ENCODE measurements around the gene KIF1A. TPM values are rescaled to one million over a fixed set of nuclear protein-coding genes. Genes with fewer than 3 reads are reported as not detected.

KIF1A gene, protein sequence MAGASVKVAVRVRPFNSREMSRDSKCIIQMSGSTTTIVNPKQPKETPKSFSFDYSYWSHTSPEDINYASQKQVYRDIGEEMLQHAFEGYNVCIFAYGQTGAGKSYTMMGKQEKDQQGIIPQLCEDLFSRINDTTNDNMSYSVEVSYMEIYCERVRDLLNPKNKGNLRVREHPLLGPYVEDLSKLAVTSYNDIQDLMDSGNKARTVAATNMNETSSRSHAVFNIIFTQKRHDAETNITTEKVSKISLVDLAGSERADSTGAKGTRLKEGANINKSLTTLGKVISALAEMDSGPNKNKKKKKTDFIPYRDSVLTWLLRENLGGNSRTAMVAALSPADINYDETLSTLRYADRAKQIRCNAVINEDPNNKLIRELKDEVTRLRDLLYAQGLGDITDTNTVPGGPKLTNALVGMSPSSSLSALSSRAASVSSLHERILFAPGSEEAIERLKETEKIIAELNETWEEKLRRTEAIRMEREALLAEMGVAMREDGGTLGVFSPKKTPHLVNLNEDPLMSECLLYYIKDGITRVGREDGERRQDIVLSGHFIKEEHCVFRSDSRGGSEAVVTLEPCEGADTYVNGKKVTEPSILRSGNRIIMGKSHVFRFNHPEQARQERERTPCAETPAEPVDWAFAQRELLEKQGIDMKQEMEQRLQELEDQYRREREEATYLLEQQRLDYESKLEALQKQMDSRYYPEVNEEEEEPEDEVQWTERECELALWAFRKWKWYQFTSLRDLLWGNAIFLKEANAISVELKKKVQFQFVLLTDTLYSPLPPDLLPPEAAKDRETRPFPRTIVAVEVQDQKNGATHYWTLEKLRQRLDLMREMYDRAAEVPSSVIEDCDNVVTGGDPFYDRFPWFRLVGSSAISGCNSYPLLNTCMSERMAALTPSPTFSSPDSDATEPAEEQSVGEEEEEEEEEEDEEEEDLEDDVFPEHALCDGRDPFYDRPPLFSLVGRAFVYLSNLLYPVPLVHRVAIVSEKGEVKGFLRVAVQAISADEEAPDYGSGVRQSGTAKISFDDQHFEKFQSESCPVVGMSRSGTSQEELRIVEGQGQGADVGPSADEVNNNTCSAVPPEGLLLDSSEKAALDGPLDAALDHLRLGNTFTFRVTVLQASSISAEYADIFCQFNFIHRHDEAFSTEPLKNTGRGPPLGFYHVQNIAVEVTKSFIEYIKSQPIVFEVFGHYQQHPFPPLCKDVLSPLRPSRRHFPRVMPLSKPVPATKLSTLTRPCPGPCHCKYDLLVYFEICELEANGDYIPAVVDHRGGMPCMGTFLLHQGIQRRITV (N-terminal part only)
- 0.12 TPM for total RNA-seq

- ATAC-seq, result no peak
These were observed at the start of gene KIF1A for GRCh38 chr2:240819858-240820606. Gene KIF1A (minus strand): TSS chr2:240820219. CDS start chr2:240797752, 22,467 bp downstream.

- ATAC-seq, result no peak
These were observed 49.3 kb upstream of the KIF1A start for GRCh38 chr2:240869109-240869955.

DNA sequence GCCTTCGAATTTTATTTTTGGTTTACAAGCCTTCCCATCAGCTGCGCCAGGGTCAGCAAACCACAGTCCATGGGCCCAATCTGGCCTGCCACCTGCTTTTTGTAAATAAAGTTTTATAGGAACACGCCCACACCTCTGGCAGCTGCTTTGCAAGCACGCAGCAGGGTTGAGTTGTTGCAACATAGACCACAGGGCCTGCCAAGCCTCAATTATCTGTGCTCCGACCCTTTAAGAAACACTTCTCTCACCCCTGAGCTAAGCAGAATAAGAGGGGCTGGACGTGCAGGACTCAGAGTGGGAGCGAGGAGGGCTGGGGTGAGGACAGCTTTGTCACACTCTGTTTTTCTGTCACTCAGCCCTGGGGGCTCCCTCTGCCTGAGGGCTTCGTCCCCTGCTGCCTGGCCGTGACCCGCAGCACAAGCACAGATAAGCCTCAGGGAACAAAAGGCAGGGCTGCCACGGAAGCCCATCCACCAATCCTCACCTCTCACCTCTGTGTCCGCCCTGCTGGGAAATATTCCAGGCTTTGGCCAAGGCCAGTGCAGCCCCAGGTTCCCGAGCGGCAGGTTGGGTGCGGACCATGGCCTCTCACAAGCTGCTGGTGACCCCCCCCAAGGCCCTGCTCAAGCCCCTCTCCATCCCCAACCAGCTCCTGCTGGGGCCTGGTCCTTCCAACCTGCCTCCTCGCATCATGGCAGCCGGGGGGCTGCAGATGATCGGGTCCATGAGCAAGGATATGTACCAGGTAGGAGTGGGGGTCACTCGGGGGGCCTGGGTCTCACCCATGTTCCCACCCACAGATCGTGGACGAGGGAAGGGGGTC is 48.5 kb upstream of the KIF1A start, which contains the start of gene AGXT:
AGXT (plus strand) TSS at position 539 of the 823 bp plus-strand sequence; CDS start at position 581, 42 bp downstream.
- no peak for ATAC-seq

- no peak for ATAC-seq
These were observed 45.4 kb upstream of the KIF1A start for GRCh38 chr2:240865391-240865790.

GRCh38 chr2:240864475-240864874 is 44.5 kb upstream of the KIF1A start:
- no peak for ATAC-seq

DNA sequence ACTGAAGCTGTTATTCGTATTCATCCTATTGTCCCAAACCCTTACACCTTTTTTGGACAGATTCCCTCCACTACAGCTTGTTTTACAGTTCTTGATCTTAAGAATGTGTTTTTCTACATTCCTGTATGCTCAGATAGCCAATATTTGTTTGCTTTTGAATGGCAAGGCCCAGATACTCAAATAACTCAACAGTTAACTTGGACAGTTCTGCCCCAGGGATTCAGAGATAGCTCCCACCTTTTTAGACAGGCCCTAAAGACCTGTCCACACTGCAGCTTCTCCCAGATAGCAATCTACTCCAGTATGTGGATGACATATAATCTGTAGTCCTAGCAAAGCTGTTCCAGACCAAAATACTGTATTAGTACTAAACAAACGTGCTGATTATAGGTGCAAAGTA is 41.5 kb upstream of the KIF1A start:
- ATAC-seq, result no peak

DNA sequence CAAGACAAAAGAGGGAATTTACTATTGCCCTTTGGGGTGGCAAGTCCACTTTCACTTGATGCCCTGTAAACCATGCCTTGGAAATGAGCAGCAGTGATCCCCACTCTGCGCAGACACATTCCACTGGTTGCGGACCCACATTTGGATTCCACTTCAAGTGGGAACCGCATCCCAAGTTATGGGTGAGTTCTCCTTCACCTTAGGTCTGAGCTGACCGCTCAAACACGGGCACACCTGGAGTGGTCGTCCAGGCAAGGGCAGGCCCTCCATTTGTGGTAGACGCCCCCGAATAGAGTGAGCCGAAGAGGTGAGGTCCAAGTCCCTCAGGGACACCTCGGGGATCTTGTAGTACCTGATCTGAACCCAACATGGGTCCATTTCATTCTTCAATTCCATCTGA is 38.9 kb upstream of the KIF1A start:
- no peak for ATAC-seq

GRCh38 chr2:240858321-240858720 is 38.3 kb upstream of the KIF1A start:
- no peak for ATAC-seq

DNA sequence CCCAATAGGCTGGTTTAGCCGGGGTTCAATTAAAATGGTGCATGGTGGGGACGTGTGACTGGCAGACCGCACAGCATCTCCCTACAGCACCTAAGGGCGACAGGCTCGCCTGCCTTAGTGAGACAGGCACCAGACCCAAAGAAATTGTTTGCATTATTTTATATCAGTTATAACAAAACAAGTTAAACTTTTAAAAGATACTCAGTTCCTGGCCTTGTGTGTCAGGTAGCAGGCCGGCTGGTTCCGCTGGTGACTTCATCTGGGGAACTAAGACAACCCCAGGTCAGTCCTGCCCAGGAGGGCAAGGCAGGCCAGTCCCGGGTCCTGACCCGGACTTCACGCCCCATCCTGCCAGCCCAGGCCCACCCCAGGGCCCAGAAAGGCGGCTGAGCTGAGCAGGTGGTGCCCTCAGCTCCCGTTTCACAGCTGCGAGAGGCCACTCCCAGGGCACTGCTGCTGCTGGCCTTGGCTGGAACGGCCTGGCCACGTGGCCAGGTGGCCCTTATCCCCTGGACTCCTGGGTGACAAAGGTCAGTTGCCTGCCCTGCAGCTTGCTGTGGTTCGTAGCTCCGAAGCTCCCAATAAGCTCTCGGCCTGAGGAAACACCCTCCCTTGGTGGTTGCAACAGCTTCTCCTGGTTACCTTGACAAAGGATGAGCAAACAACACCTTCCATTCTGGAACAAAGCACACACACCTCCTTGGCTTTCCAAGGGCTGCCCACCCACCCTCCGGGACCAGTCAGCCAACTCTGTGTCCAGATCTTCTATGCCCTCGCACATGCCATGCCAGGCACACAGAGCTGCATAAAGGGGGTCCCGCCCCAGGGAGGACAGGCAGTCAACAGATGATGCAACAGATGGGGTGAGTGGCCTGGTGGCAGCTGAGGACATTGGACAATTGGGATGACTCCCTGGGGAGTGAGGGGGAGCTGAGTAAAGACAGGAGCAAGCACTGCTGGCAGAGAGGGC is 37.3 kb upstream of the KIF1A start:
- ATAC-seq, result no peak

DNA sequence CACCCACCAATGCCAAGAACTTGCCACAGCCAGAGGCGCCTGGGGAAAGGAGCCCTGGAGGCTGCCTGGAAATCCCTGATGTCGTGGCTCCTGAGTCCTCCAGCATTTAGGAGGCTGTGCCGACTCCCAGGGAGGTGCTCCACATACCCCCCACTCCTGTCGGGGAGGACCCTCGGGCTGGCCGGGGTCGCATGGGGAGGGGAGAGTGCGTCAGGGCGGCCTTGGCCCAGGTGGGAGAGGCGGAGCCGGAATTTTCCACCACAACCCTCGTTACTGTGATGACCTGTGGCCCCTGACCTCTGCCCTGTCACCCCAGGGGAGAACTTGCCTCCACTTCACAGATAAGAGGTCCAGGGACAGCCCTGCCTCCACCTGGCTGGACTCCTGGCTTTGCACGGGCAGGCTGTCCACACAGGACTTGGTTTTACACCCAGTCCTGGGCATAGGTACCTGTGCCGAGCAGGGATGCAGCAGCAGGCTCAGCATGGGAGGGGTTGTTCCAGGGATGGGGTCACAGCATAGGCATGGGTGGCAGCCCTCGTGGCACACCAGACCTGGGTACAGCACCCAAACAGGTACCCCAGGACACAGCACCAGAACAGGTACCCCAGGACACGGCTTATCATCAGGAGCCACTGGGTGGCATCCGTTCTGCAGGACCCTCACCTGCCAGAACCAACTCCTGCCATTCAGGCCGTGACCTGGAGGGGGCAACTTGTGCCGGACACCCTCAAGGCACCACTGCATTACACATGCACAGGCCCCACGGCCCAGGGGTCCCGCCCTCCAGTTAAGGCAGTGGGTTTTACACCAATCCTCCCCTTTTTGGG is 36.3 kb upstream of the KIF1A start:
- ATAC-seq, result peak; percentile 30

DNA sequence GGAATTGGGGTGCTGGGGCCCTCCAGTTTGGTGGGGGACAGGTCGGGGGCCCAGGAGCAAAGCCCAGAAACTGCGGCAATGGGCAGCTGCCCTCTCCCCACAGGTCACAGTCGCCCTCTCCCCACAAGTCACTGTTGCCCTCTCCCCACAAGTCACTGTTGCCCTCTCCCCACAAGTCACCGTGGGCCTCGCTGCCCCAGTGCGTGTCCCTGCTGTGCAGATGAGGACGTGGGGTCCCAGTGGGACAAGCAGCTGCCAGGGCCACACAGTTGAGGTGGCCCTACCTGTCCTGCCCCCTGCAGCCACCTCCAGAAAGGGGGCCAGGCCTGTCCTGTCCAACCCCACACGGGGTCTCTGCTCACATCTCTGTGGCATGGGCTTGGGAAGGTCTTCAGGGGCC is 35.7 kb upstream of the KIF1A start:
- no peak for ATAC-seq

- no peak for ATAC-seq
These were observed 32.8 kb upstream of the KIF1A start for GRCh38 chr2:240852671-240853314.

- peak; percentile 91 for ATAC-seq
These were observed 31.3 kb upstream of the KIF1A start for GRCh38 chr2:240851078-240851991.

GRCh38 chr2:240850756-240851077 is 30.7 kb upstream of the KIF1A start:
- ATAC-seq, result no peak

DNA sequence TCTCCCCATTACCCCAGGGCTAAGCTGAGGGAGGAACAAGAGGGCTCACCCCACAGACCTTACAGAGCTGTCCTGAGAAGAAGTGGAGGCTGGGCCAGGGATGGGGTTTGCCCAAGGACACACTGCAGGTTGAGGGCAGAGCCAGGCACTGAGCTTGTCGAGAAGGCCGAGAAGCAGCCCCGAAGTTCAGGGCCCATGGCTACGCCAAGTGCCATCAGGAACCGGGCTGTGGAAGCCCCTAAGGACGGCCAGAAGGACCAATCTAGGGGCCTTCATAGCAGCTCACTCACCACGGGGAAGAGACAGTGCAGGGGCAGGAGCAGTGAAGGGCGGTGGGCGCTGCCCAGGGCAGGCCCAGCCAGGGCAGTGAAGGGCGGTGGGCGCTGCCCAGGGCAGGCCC is 30.0 kb upstream of the KIF1A start:
- no peak for ATAC-seq

All from esophagus mucosa (tissue), 1 donor.